ENCODE measurements around the gene MTFR2. TPM values are rescaled to one million over a fixed set of nuclear protein-coding genes. Genes with fewer than 3 reads are reported as not detected.

The MTFR2 gene
- total and polyA plus RNA-seq, 4 donors, result 0.39 to 0.60 (median 0.56) TPM; not detected in 1

GRCh38 chr6:136250686-136251008 is 536 bp upstream of the MTFR2 start:
- DNase-seq, result no peak
- intact Hi-C loops (cut with DNase I), result loop anchor here in 1 of 2 donors (1.0 to 2.0 kb wide), 2 partner anchors 38 to 753 kb away; partner anchors contain the start of genes AHI1 and BCLAF1
- no peaks in the 10 kb centered on the region for H3K27me3 ChIP-seq (ENCODE audit: control insufficient read depth in 1 of 2, insufficient read depth in 2 of 2, low read length in 1 of 2)
- WGBS, 2 donors, result 0 to 2% methylated on average over 8 of the region's 8 CpGs
- peak overlapping the region; percentile 58 to 67 for H3K4me3 ChIP-seq (ENCODE audit: low read length in 2 of 2)
- no peaks in the 10 kb centered on the region for H3K36me3 ChIP-seq (ENCODE audit: control insufficient read depth in 1 of 2, insufficient read depth in 2 of 2, low read length in 1 of 2)
- H3K27ac ChIP-seq (ENCODE audit: low read depth in 1 of 2, low read length in 2 of 2), result no peak overlapping the region
- peak; percentile 23 for ATAC-seq (ENCODE audit: low FRiP score)
- no peaks in the 10 kb centered on the region for H3K9me3 ChIP-seq (ENCODE audit: control insufficient read depth, low read length)
- H3K4me1 ChIP-seq (ENCODE audit: control insufficient read depth in 1 of 2, insufficient read depth in 2 of 2, low read length in 2 of 2), result no peaks in the 10 kb centered on the region

- Histone ChIP-seq H3K9me3 (ENCODE audit: control insufficient read depth, low read length) (no peaks in the 10 kb centered on the region), H3K27ac (ENCODE audit: low read depth in 1 of 2, low read length in 2 of 2) (no peak overlapping the region), H3K36me3 (ENCODE audit: control insufficient read depth in 1 of 2, insufficient read depth in 2 of 2, low read length in 1 of 2) (no peaks in the 10 kb centered on the region), H3K4me3 (ENCODE audit: low read length in 2 of 2) (no peak overlapping the region), H3K4me1 (ENCODE audit: control insufficient read depth in 1 of 2, insufficient read depth in 2 of 2, low read length in 2 of 2) (no peaks in the 10 kb centered on the region), H3K27me3 (ENCODE audit: control insufficient read depth in 1 of 2, insufficient read depth in 2 of 2, low read length in 1 of 2) (no peaks in the 10 kb centered on the region)
- intact Hi-C loops (cut with DNase I), result no loop called here
- 28 to 30% methylated on average over 6 of the region's 6 CpGs for WGBS, 2 donors
- DNase-seq, result no peak
- ATAC-seq (ENCODE audit: low FRiP score), result no peak
Observed at GRCh38 chr6:136249336-136249735, 775 bp downstream of the MTFR2 start.

- H3K9me3 ChIP-seq (ENCODE audit: control insufficient read depth, low read length), result no peaks in the 10 kb centered on the region
- intact Hi-C loops (cut with DNase I), result no loop called here
- ATAC-seq (ENCODE audit: low FRiP score) (no peak), DNase-seq (no peak)
- H3K4me1 ChIP-seq (ENCODE audit: control insufficient read depth in 1 of 2, insufficient read depth in 2 of 2, low read length in 2 of 2), result no peaks in the 10 kb centered on the region
- no peak overlapping the region for H3K27ac ChIP-seq (ENCODE audit: low read depth in 1 of 2, low read length in 2 of 2)
- H3K4me3 ChIP-seq (ENCODE audit: low read length in 2 of 2), result no peak overlapping the region
- H3K27me3 ChIP-seq (ENCODE audit: control insufficient read depth in 1 of 2, insufficient read depth in 2 of 2, low read length in 1 of 2), result no peaks in the 10 kb centered on the region
- WGBS, 2 donors, result 88 to 89% methylated on average over 5 of the region's 5 CpGs
- H3K36me3 ChIP-seq (ENCODE audit: control insufficient read depth in 1 of 2, insufficient read depth in 2 of 2, low read length in 1 of 2), result no peaks in the 10 kb centered on the region
Observed at GRCh38 chr6:136244061-136244616, 6.0 kb downstream of the MTFR2 start.

- 88 to 92% methylated on average over 9 of the region's 9 CpGs for WGBS, 2 donors
- no peak for ATAC-seq (ENCODE audit: low FRiP score)
- no peak overlapping the region for H3K4me3 ChIP-seq (ENCODE audit: low read length in 2 of 2)
- intact Hi-C loops (cut with DNase I), result no loop called here
- H3K36me3 ChIP-seq (ENCODE audit: control insufficient read depth in 1 of 2, insufficient read depth in 2 of 2, low read length in 1 of 2), result no peaks in the 10 kb centered on the region
- no peaks in the 10 kb centered on the region for H3K9me3 ChIP-seq (ENCODE audit: control insufficient read depth, low read length)
- no peaks in the 10 kb centered on the region for H3K27me3 ChIP-seq (ENCODE audit: control insufficient read depth in 1 of 2, insufficient read depth in 2 of 2, low read length in 1 of 2)
- DNase-seq, result no peak
- H3K4me1 ChIP-seq (ENCODE audit: control insufficient read depth in 1 of 2, insufficient read depth in 2 of 2, low read length in 2 of 2), result no peaks in the 10 kb centered on the region
- H3K27ac ChIP-seq (ENCODE audit: low read depth in 1 of 2, low read length in 2 of 2), result no peak overlapping the region
Observed at GRCh38 chr6:136236466-136237293, 13.4 kb downstream of the MTFR2 start.

GRCh38 chr6:136235233-136235564 is 14.9 kb downstream of the MTFR2 start:
- intact Hi-C loops (cut with DNase I), result no loop called here
- ATAC-seq (ENCODE audit: low FRiP score) (no peak), DNase-seq (no peak)
- Histone ChIP-seq H3K4me1 (ENCODE audit: control insufficient read depth in 1 of 2, insufficient read depth in 2 of 2, low read length in 2 of 2) (no peaks in the 10 kb centered on the region), H3K27me3 (ENCODE audit: control insufficient read depth in 1 of 2, insufficient read depth in 2 of 2, low read length in 1 of 2) (no peaks in the 10 kb centered on the region), H3K27ac (ENCODE audit: low read depth in 1 of 2, low read length in 2 of 2) (no peak overlapping the region), H3K4me3 (ENCODE audit: low read length in 2 of 2) (no peak overlapping the region), H3K36me3 (ENCODE audit: control insufficient read depth in 1 of 2, insufficient read depth in 2 of 2, low read length in 1 of 2) (no peaks in the 10 kb centered on the region), H3K9me3 (ENCODE audit: control insufficient read depth, low read length) (no peaks in the 10 kb centered on the region)
- WGBS, 2 donors, result 82 to 84% methylated on average over 4 of the region's 4 CpGs

GRCh38 chr6:136232701-136233100 is 17.4 kb downstream of the MTFR2 start:
- ATAC-seq (ENCODE audit: low FRiP score), result no peak
- H3K27me3 ChIP-seq (ENCODE audit: control insufficient read depth in 1 of 2, insufficient read depth in 2 of 2, low read length in 1 of 2), result no peaks in the 10 kb centered on the region
- DNase-seq, result no peak
- WGBS, 2 donors, result 95 to 98% methylated on average over 1 of the region's 1 CpG
- H3K4me1 ChIP-seq (ENCODE audit: control insufficient read depth in 1 of 2, insufficient read depth in 2 of 2, low read length in 2 of 2), result no peaks in the 10 kb centered on the region
- no peak overlapping the region for H3K4me3 ChIP-seq (ENCODE audit: low read length in 2 of 2)
- no peaks in the 10 kb centered on the region for H3K36me3 ChIP-seq (ENCODE audit: control insufficient read depth in 1 of 2, insufficient read depth in 2 of 2, low read length in 1 of 2)
- intact Hi-C loops (cut with DNase I), result no loop called here
- H3K9me3 ChIP-seq (ENCODE audit: control insufficient read depth, low read length), result no peaks in the 10 kb centered on the region
- H3K27ac ChIP-seq (ENCODE audit: low read depth in 1 of 2, low read length in 2 of 2), result no peak overlapping the region

GRCh38 chr6:136230219-136230853 is 19.8 kb downstream of the MTFR2 start:
- Histone ChIP-seq H3K9me3 (ENCODE audit: control insufficient read depth, low read length) (no peaks in the 10 kb centered on the region), H3K27ac (ENCODE audit: low read depth in 1 of 2, low read length in 2 of 2) (no peak overlapping the region), H3K4me1 (ENCODE audit: control insufficient read depth in 1 of 2, insufficient read depth in 2 of 2, low read length in 2 of 2) (no peaks in the 10 kb centered on the region), H3K4me3 (ENCODE audit: low read length in 2 of 2) (no peak overlapping the region), H3K27me3 (ENCODE audit: control insufficient read depth in 1 of 2, insufficient read depth in 2 of 2, low read length in 1 of 2) (no peaks in the 10 kb centered on the region), H3K36me3 (ENCODE audit: control insufficient read depth in 1 of 2, insufficient read depth in 2 of 2, low read length in 1 of 2) (no peaks in the 10 kb centered on the region)
- ATAC-seq (ENCODE audit: low FRiP score), result no peak
- WGBS, 2 donors, result 47 to 53% methylated on average over 2 of the region's 2 CpGs
- no peak for DNase-seq
- intact Hi-C loops (cut with DNase I), result no loop called here

- Histone ChIP-seq H3K36me3 (ENCODE audit: control insufficient read depth in 1 of 2, insufficient read depth in 2 of 2, low read length in 1 of 2) (no peaks in the 10 kb centered on the region), H3K27me3 (ENCODE audit: control insufficient read depth in 1 of 2, insufficient read depth in 2 of 2, low read length in 1 of 2) (no peaks in the 10 kb centered on the region), H3K9me3 (ENCODE audit: control insufficient read depth, low read length) (no peaks in the 10 kb centered on the region), H3K27ac (ENCODE audit: low read depth in 1 of 2, low read length in 2 of 2) (no peak overlapping the region), H3K4me3 (ENCODE audit: low read length in 2 of 2) (no peak overlapping the region), H3K4me1 (ENCODE audit: control insufficient read depth in 1 of 2, insufficient read depth in 2 of 2, low read length in 2 of 2) (no peaks in the 10 kb centered on the region)
- ATAC-seq (ENCODE audit: low FRiP score) (no peak), DNase-seq (no peak)
- 83 to 87% methylated on average over 2 of the region's 2 CpGs for WGBS, 2 donors
- intact Hi-C loops (cut with DNase I), result loop anchor here (5.0 to 10.0 kb wide), 3 partner anchors 692 to 724 kb away; no protein-coding TSS in a partner anchor
Observed at GRCh38 chr6:136228814-136229213, 21.3 kb downstream of the MTFR2 start.
